ENCODE measurements around the gene KIF26A.
"Not testable (repeated sequence)": the region's sequence is repeated elsewhere in the genome, so short reads cannot be mapped to it uniquely, and the experiment has no call there.

KIF26A gene

DNA sequence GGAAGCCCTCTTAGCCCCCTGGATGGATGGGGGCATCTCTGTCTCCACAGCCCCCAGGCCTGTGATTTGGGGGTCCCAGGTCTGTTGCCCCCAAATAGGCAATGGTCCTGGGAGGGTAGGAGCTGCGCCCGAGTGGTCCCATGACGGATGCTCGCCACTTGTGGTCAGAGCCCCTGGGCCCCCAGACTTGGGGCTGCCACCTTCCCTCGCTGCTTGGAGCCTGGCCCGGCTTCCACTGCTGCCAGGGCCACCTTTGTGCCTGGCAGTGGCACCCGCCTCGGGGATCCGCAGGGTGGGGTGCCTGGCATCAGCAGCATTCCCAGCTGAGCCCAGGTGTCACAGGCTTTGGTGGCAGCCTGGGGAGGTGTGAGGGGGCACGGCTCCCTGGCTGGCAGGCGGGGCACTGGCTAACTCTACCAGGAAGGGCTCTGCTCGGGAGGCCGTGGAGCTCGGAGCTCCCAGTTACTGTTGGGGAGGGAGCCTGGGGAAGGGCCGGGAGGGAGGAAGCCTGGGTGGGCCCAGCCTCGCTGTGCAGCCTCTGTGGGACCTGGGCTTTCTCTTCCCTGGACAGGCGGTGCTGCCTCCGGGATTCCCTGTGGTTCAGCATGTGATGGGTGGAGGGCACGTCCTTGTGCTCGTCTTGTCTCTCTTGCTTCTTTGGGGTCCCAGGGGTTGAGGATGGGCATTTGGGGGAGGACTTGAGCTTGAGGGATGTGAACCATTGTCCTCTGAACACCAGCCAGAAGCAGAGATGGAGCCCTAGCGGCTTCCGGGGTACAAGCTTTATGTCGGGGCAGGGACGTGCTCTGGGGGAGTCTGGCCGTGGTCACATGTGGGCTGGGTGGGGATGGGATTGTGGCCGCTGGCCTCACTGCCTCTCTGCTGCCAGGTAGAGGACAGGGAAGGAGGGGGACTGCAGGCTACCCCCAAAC, 5.4 kb downstream of the KIF26A start:
- DNase-seq (ENCODE audit: low spot score), result no peak

DNA sequence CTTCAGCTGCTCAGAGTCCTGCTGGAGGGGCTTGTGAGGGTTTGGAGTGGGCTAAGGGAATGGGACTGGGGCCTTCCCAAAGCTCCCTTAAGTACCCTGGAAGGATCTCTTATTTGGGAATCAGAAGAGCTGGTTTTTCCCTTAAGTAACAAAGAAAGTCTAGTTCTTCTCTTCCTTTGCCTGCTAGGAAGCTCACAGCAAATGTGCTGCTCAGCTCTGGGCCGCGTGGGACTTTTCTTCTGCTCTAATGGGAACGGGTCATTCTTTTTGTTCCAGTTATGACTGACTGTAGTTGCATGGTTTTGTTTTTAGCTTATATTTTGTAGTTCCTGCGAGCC, 6.0 kb downstream of the KIF26A start:
- no peak for DNase-seq (ENCODE audit: low spot score)

- DNase-seq (ENCODE audit: low spot score), result no peak
Observed at GRCh38 chr14:104144911-104145825, 6.8 kb downstream of the KIF26A start.

GRCh38 chr14:104145826-104146601, 7.6 kb downstream of the KIF26A start:
- no peak for DNase-seq (ENCODE audit: low spot score)

- no peak for DNase-seq (ENCODE audit: low spot score)
Observed at GRCh38 chr14:104146651-104147345, 8.4 kb downstream of the KIF26A start.

DNA sequence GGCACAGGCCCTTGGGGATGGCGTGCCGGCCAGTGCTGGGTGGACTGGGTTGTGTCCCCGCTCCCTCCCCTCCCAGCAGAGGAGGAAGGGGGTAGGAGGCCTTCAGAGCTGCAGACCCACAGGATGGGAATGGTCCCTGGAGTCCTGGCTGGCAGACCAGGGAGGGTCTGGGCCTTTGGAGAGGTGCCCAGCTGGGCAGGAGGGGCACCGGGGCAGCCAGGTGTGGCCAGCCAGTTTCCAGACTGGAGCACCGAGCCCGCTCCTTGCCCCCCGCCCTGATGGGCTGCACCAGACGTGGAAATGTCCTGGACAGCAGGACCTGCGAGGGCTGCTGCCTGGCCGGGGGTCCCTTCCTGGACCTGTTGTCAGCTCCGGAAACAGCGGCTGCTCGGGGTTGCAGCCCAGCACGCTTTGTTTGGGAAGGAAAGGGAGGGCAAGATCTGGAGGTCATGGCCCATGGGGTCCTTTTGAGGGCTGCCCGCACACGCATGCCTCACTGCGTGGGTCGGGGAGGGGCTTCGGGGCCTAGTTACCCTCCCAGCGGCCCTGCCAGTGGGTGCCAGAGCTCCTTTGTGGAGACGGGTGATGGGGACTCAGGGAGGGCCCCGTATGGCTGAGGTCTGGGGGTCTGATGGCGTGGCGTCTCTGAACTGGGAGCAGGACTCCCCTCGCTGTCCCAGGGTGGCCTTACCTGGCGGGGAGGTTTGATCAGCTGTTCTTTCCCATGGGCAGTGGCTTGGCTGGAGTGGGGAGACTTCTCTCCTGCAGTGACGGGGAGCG, 9.1 kb downstream of the KIF26A start:
- no peak for DNase-seq (ENCODE audit: low spot score)

DNA sequence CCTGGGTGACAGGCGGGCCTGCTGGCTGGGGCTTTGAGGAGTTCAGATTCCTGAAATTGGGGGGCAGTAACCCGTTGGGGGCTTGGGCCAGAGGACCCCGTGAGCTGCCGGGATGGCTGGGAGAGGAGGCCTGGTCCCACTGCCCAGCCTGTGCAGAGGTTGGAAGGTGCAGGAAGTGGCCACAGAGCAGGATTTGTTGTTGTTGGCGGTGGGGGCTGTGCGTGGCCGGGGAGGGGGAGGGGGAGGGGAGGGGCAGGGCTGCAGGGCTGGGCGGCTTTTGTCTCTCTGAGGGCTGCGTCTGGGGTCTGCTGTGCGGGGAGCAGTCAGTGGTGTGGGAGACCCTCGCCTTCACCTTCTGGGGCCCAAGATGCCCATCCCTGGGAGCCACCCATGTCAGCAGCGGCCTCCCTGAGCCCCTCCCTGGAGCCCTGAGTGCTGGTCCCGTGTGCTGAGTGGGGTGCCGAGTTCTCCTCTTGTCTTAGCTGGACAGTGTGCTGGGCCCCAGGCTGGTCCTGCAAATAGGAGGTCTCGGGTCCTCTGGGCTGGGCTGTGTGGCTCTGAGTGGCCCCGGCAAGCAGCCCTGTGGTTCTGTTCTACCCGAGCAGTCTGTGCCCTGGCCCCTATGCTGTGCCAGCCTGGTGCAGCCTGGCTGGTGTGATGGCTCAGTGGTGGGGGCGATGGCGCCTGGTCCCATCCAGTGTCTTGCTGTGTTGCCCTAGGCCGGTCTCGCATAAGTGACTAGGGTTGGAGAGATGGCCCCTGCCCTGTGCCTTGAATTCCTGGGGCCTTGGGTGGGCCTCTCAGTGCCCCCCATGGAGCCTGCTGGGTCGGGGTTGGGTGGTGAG, 10.3 kb downstream of the KIF26A start:
- DNase-seq (ENCODE audit: low spot score), result no peak

DNA sequence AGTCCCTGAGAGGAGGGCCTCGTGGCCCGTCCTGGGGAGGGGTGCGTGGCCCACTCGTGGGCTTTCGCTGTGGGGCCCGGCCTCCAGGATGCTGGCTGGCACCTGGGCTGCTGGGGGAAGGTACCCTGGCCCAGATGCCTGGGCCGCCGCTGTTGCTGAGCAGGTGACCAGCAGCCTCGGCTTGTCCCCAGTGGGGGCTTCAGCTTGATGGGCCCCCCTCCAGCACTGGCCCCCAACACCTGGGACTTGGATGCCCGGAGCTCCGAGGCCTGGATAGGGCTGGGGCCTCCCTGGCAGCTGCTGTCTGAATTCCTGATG, 10.8 kb downstream of the KIF26A start:
- no peak for DNase-seq (ENCODE audit: low spot score)

GRCh38 chr14:104149617-104150135, 11.3 kb downstream of the KIF26A start:
- no peak for DNase-seq (ENCODE audit: low spot score)

DNA sequence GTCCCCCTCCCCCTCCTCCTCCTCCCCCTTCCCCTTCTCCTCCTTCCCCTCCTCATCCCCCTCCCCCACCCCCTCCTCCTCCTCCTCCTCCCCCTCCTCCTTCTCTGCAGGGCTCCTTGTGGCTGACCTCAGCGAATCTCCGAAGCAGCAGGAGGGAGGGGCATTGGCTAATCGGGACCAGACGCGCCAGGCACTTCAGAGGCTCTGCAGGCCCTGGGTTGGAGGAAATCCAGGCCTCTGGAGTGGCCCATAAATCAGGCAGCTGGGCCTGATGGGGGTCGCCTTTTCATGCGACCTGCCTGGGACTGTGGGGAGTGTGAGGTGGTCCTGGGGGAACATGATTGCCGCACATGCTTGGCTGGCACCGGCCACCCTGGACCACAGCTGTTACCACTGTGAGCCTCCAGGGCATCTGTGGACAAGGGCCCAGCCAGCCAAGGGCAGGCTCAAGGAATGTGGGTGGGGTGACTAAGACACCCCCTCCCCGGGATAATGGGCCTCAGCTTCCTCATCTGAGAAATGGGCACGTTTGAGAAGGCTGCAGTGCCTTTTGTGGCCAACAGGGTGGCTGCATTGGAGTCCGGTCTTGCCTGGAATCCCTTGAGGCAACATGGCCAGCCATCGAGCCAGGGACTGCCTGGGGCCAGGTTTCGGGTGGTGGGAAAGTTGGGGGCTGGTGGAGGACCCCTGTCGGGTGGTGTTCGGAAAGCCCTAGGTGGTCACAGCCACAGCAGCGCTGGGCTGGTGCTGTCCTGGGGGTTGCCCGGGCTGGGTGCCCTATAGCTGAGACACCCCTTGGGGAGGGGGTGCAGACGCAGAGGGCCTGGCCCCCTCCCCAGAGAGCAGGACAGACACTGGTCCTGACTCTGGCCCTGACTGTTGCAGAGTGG, 12.0 kb downstream of the KIF26A start:
- no peak for DNase-seq (ENCODE audit: low spot score)

DNA sequence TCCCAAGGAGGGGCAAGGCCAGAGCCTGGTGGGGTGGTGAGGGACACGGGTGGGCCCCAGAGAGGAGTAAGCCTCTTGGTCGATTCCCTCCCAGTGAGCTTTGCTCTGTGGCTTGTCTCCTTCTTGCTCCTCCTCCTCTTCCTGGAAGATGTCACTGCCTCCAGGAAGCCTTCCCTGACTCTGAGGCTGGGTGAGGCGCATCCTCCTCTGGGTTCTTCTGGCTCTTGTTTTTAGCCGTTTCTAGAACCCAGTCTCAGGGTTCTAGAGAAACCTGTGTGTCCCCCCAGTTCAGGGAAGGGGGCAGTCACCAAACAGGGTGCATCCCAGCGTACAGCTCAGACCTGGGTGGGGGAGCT, 12.6 kb downstream of the KIF26A start:
- DNase-seq (ENCODE audit: low spot score), result no peak

GRCh38 chr14:104151566-104152245, 13.3 kb downstream of the KIF26A start:
- DNase-seq (ENCODE audit: low spot score), result no peak

GRCh38 chr14:104152246-104152575, 13.8 kb downstream of the KIF26A start:
- DNase-seq (ENCODE audit: low spot score), result no peak

GRCh38 chr14:104152686-104153393, 14.5 kb downstream of the KIF26A start:
- no peak for DNase-seq (ENCODE audit: low spot score)

GRCh38 chr14:104153394-104153755, 15.0 kb downstream of the KIF26A start:
- not testable (repeated sequence) for DNase-seq (ENCODE audit: low spot score)

GRCh38 chr14:104154246-104154645, 15.9 kb downstream of the KIF26A start:
- DNase-seq (ENCODE audit: low spot score), result no peak

GRCh38 chr14:104155513-104155912, 17.1 kb downstream of the KIF26A start:
- no peak for DNase-seq (ENCODE audit: low spot score)

GRCh38 chr14:104156142-104156541, 17.8 kb downstream of the KIF26A start:
- DNase-seq (ENCODE audit: low spot score), result no peak
